Breast epithelium (tissue), 4 donors: ENCODE measurements around the gene OLR1. TPM values are rescaled to one million over a fixed set of nuclear protein-coding genes. Genes with fewer than 3 reads are reported as not detected.

Experiments
- DNase-seq, 2 donors: peaks; one replicate each; pipeline ENCODE4 v3.0.0-alpha.2; 2019; ENCODE audit warnings: low spot score in 2 of 2
- H3K27ac ChIP-seq, 2 donors: fragments of 200-600 bp; sonication (generic) in 1 of 2; one replicate each; pipeline ENCODE4 v1.5.1; 2016 to 2019; ENCODE audit warnings: mild to moderate bottlenecking in 1 of 2
- H3K27me3 ChIP-seq, 2 donors: fragments of 200-600 bp; sonication (generic) in 1 of 2; one replicate each; pipeline versions ENCODE4 v1.5.1 to v1.6.0; 2017 to 2019; ENCODE audit warnings: control low read depth in 1 of 2, mild to moderate bottlenecking in 1 of 2
- H3K36me3 ChIP-seq: fragments of 200-600 bp; one replicate; pipeline ENCODE4 v1.5.1; 2019
- H3K4me1 ChIP-seq, 2 donors: fragments of 200-600 bp; sonication (generic); one replicate each; pipeline ENCODE4 v1.5.1; 2016 to 2019; ENCODE audit warnings: control low read depth in 1 of 2
- H3K4me3 ChIP-seq, 3 donors: fragments of 200-600 bp; sonication (generic); 1 replicate in 2 of 3; 2 replicates in 1 of 3; pipeline ENCODE4 v1.5.1; 2016 to 2019; ENCODE audit warnings: mild to moderate bottlenecking in 3 of 3, moderate library complexity in 2 of 3
- H3K9me3 ChIP-seq, 2 donors: fragments of 200-600 bp; sonication (generic) in 1 of 2; one replicate each; pipeline ENCODE4 v1.5.1; 2016 to 2019; ENCODE audit warnings: control low read depth in 1 of 2
- POLR2A ChIP-seq: fragments of 450-650 bp; IDR thresholded peaks from one replicate; pipeline ENCODE4 v1.6.1; 2016; ENCODE audit warnings: antibody characterized with exemption, mild to moderate bottlenecking, moderate library complexity
- POLR2AphosphoS5 ChIP-seq, 3 donors: sonication (generic); formaldehyde crosslinking; IDR thresholded peaks; one replicate each; pipeline ENCODE4 v1.6.1; 2017; ENCODE audit warnings: antibody characterized with exemption in 3 of 3
- intact Hi-C: fragments of 100-400 bp; cut with DNase I; formaldehyde crosslinking; loops from one replicate; pipeline ENCODE4 v1.15.1; 2023; ENCODE audit warnings: low total_unique reads
- total RNA-seq, 3 donors: library from RNA; depleted of rRNA; stranded (reverse); fragments of >200 nt; gene quantifications; one replicate each; pipeline ENCODE4 v1.1.0, GENCODE V29; 2016
- TF ChIP-seq, protein P1 (sequence below), 3 donors: fragments of 450-650 bp; IDR thresholded peaks; one replicate each; pipeline ENCODE4 v1.5.1; 2016 to 2017; ENCODE audit warnings: antibody characterized with exemption in 3 of 3, mild to moderate bottlenecking in 3 of 3, moderate library complexity in 3 of 3

Gene OLR1
- total RNA-seq, 3 donors from 2014 or later = 3.3 to 17.1 TPM; not detected in 1

DNA sequence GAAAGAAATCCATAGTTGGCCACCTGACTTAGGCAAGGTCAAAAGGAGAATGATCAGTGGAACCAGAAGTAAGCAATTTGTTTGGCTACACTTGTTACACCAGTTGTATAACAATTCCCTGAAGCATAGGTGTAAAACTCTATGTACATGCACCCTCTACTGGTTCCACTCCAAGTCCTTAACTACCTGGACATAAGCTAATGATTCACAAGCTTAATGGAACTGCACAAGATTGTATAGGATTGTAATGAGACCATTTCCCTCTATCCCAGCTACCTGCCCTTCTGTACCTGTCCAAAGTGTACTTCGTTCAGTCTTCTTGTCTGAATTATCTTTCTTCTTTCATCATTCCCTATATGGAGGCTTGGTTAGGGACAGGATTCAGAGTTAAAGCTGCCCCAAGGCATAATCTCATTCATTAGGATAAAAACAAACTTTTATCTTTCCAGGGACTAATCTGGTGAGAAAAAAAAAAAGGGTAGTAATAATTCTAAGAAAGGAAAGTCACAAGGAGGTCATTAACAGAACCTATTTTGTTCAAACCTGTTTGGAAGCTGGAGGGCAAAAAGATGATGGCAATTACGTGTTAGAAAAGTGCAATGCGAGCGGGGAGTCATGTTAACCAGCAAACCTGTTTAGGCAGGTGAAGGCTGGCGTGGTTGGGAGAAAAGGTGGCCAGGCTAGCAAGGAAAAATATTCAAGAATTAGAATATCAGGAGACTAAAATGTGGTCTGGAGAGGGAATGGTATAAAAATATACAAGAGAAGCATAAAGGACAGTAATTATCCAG, 4.1 kb upstream of the OLR1 start:
- TF ChIP-seq, protein P1, sequence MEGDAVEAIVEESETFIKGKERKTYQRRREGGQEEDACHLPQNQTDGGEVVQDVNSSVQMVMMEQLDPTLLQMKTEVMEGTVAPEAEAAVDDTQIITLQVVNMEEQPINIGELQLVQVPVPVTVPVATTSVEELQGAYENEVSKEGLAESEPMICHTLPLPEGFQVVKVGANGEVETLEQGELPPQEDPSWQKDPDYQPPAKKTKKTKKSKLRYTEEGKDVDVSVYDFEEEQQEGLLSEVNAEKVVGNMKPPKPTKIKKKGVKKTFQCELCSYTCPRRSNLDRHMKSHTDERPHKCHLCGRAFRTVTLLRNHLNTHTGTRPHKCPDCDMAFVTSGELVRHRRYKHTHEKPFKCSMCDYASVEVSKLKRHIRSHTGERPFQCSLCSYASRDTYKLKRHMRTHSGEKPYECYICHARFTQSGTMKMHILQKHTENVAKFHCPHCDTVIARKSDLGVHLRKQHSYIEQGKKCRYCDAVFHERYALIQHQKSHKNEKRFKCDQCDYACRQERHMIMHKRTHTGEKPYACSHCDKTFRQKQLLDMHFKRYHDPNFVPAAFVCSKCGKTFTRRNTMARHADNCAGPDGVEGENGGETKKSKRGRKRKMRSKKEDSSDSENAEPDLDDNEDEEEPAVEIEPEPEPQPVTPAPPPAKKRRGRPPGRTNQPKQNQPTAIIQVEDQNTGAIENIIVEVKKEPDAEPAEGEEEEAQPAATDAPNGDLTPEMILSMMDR (IDR thresholded peaks at IDR 0.05) = no peak
- TF ChIP-seq POLR2A = no peak
- TF ChIP-seq POLR2AphosphoS5 (IDR thresholded peaks at IDR 0.05) = no peak
- H3K9me3 ChIP-seq = no peaks in the 10 kb centered on the region
- intact Hi-C loops = no loop called here
- peak in 1 of 2 donors; percentile 75 for DNase-seq
- H3K27me3 ChIP-seq = no peaks in the 10 kb centered on the region
- H3K27ac ChIP-seq = peak overlapping the region in 1 of 2 donors; percentile 59
- H3K4me1 ChIP-seq = peaks cover 0 to 6% of the 10 kb centered on the region in 2 donors
- H3K36me3 ChIP-seq = no peaks in the 10 kb centered on the region
- no peak overlapping the region for H3K4me3 ChIP-seq

DNA sequence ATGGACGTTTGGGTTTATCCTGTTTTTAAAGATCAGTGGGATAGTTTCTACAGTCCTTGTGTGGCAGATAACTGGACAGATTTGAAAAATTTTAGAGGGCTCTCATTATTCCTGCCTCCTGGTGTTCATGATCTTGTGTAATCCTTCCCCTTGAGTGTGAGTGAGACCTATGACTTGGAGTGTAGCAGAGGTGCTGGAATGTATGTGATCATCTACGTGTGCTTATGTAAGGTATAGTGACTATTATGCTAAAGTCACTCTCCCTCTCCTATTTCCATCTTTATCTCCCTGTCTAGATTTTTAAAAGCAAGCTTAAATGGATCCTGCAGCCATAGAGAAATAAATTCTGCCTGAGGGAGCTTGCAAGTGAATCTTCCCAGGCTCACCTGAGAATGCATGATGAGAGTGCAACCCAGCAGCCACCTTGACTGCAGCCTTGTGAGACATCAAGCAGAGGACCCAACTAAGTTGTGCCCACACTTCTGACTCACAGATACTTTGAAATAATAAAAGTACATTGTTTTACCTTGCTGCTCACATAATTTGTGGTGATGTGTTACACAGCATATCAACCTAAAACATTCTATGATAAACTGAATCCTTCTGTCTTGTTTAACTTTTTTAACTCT, 3.2 kb upstream of the OLR1 start:
- Histone ChIP-seq H3K27me3 (no peaks in the 10 kb centered on the region), H3K36me3 (no peaks in the 10 kb centered on the region), H3K27ac (no peak overlapping the region), H3K4me3 (no peak overlapping the region), H3K4me1 (peaks cover 0 to 6% of the 10 kb centered on the region in 2 donors), H3K9me3 (no peaks in the 10 kb centered on the region)
- DNase-seq = no peak
- no peak for TF ChIP-seq POLR2A
- TF ChIP-seq POLR2AphosphoS5 (IDR thresholded peaks at IDR 0.05) = no peak
- TF ChIP-seq, protein P1 (IDR thresholded peaks at IDR 0.05) = no peak
- intact Hi-C loops = no loop called here

DNA sequence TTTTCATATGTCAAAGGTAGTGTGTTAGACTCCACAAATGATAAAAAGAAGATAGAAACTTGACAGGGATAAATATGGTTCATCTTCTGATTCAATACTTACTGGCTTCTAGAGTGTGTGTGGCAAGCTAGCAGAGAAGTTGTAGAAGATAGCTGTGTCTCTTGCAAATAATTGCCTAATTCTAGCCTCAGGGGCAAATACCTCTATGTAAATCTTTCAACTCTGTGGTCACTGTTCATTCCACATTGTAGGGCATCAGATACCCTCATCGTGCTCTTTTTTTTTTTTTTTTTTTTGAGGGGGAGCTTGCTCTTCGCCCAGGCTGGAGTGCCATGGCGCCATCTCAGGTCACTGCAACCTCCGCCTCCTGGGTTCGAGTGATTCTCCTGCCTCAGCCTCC, 1.7 kb downstream of the OLR1 start:
- Histone ChIP-seq H3K9me3 (no peaks in the 10 kb centered on the region), H3K27ac (no peak overlapping the region), H3K4me1 (no peaks in the 10 kb centered on the region), H3K27me3 (no peaks in the 10 kb centered on the region), H3K4me3 (no peak overlapping the region), H3K36me3 (no peaks in the 10 kb centered on the region)
- intact Hi-C loops = no loop called here
- DNase-seq = no peak
- no peak for TF ChIP-seq POLR2A
- TF ChIP-seq POLR2AphosphoS5 (IDR thresholded peaks at IDR 0.05) = no peak
- TF ChIP-seq, protein P1 (IDR thresholded peaks at IDR 0.05) = no peak

DNA sequence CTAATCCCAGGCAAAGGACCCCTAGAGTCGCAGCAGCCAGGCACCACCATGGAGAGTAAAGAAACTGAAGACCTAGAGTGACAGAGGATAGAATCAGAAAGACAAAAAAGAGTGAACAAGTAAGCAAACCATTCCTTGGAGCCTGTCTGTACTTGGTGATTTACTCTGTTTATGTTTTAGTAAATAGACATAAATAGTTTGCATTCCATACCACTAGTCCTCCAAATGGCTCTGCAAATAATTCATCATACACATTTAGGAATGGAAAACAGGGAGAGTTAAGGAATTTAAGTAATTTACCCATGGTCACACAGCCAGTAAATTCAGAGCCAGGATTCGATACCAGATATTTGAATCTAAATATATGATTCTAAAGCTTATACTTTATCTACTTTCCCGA, 2.8 kb downstream of the OLR1 start:
- no peaks in the 10 kb centered on the region for H3K27me3 ChIP-seq
- no peaks in the 10 kb centered on the region for H3K9me3 ChIP-seq
- H3K4me1 ChIP-seq = no peaks in the 10 kb centered on the region
- H3K27ac ChIP-seq = no peak overlapping the region
- H3K4me3 ChIP-seq = no peak overlapping the region
- TF ChIP-seq POLR2A (no peak), POLR2AphosphoS5 (IDR thresholded peaks at IDR 0.05) (no peak)
- TF ChIP-seq, protein P1 (IDR thresholded peaks at IDR 0.05) = no peak
- no peaks in the 10 kb centered on the region for H3K36me3 ChIP-seq
- intact Hi-C loops = no loop called here
- DNase-seq = no peak

DNA sequence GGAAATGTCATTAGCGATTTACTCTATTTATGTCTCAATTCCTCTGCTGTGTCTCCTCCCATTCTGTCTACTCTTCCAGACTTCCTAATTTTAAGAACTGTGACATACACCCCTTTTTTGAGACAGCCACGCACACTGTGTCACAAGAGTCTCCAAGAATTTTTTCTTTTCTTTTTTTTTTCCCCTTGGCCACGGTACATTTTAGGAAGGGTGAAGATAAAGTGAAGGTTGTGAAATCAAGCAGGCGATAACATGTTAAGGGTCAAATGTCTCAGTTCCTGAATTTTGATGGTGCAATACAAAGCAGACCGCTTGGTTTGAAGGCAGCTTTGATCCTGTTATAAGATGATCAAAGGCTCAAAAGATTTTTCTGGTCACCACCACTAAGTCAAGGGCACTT, 4.3 kb downstream of the OLR1 start:
- H3K9me3 ChIP-seq = no peaks in the 10 kb centered on the region

More for the DNA sequence above, 4.3 kb downstream of the OLR1 start:
- TF ChIP-seq, protein P1 (IDR thresholded peaks at IDR 0.05) = no peak
- no peak for TF ChIP-seq POLR2AphosphoS5 (IDR thresholded peaks at IDR 0.05)
- no peak for TF ChIP-seq POLR2A
- Histone ChIP-seq H3K27ac (no peak overlapping the region), H3K27me3 (no peaks in the 10 kb centered on the region), H3K4me1 (no peaks in the 10 kb centered on the region), H3K4me3 (no peak overlapping the region), H3K36me3 (no peaks in the 10 kb centered on the region)
- no peak for DNase-seq
- intact Hi-C loops = no loop called here
